Small intestine (tissue), 4 donors: Measurements from ENCODE around the gene PLEKHH2. TPM values are rescaled to one million over a fixed set of nuclear protein-coding genes. Genes with fewer than 3 reads are reported as not detected.

ENCODE experiments used
- polyA plus RNA-seq, 4 donors: library from polyadenylated mRNA; stranded (reverse) in 3 of 4; unstranded in 1 of 4; fragments of 200-250 nt in 3 of 4; fragments of 120-200 nt in 1 of 4; gene quantifications; one replicate each; pipeline versions ENCODE4 v1.2.1 to v1.2.3, GENCODE V29; 2013
- donor health status: healthy with polysubstance abuse.
- donor health status: Bipolar disorder and iron deficiency.
- donor health status: healthy.

The PLEKHH2 gene
- polyA plus RNA-seq, 4 donors: 1.1 to 9.7 (median 1.5) TPM

Other genes with a start within 250 kb of the PLEKHH2 start
- 10 to 100 TPM in 3 of 4 donors, 1 to 10 TPM in 1; 6.3 to 13.5 (median 12.7) TPM for gene THADA, start 41.2 kb upstream of the PLEKHH2 start, polyA plus RNA-seq
- under 1 TPM in 2 of 4 donors, not detected in 2; 0.37 to 0.68 TPM for gene C1GALT1C1L, start 39.2 kb downstream of the PLEKHH2 start, polyA plus RNA-seq
- 10 to 100 TPM; 21.8 to 68.6 (median 48.1) TPM for gene DYNC2LI1, start 136.8 kb downstream of the PLEKHH2 start, polyA plus RNA-seq
- 100 to 1,000 TPM in 2 of 4 donors, 10 to 100 TPM in 1, 1 to 10 TPM in 1; 2.3 to 242 (median 126) TPM for gene ABCG5, start 201.6 kb downstream of the PLEKHH2 start, polyA plus RNA-seq
- gene ABCG8, start 201.7 kb downstream of the PLEKHH2 start, polyA plus RNA-seq: 10 to 100 TPM; 10.5 to 38.9 (median 24.7) TPM